Fibroblast of villous mesenchyme (primary cell): Measurements from ENCODE around the gene KLHL13. TPM values are rescaled to one million over a fixed set of nuclear protein-coding genes. Genes with fewer than 3 reads are reported as not detected.

Experiments used
- DNase-seq: peaks from one replicate; pipeline ENCODE4 v3.0.0-alpha.2; 2010; ENCODE audit warnings: low read depth
- H3K4me3 ChIP-seq: 2 replicates; pipeline ENCODE4 v1.5.1; 2011; ENCODE audit warnings: low read depth, mild to moderate bottlenecking, low read length
- CTCF ChIP-seq: IDR thresholded peaks from 2 replicates; pipeline ENCODE4 v1.5.1; 2012; ENCODE audit warnings: low read depth, mild to moderate bottlenecking, low read length; ENCODE audit not compliant: insufficient read depth
- total RNA-seq: library from RNA; depleted of rRNA; stranded (reverse); fragments of >200 nt; gene quantifications from 2 replicates; pipeline ENCODE4 v1.2.3, GENCODE V29; 2012

The KLHL13 gene
- total RNA-seq, 1 donor: 1.3 TPM

DNA sequence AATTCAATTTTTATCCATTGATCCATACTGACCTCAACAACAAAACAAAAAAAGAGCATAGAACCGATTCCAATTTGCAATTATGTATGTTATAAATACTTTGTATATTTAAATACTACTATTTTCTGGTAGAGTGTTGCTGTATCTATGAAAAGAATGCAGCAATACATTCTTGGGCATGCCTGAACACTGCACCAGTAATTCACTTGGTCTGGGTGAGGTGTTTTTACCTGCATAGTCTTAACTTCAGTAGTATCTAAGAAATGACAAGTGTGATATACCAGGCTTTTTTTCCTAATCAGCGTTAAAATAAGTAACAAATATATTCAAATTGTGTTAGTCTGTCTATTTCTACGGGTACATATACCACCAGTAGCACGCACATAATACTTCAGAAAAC lies 120.2 kb downstream of the KLHL13 start:
- TF ChIP-seq CTCF: no peak
- no peak overlapping the region for H3K4me3 ChIP-seq

DNA sequence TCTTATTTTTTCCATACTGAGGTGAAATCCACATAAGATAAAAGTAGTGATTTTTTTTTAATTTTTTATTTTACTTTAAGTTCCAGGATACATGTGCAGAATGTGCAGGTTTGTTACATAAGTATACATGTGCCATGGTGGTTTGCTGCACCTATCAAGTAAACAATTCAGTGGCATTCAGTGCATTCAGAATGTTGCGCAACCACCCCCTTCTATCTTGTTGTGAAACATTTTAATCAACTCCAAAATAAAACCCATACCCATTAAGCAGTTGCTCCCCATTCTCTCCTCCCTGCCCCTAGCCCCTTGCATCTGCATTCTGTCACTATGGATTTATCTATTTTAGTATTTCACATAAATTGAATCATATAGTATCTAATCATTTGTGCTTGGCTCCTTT lies 121.2 kb downstream of the KLHL13 start:
- DNase-seq: no peak
- no peak for TF ChIP-seq CTCF
- no peak overlapping the region for H3K4me3 ChIP-seq

More for the DNA sequence above, 120.2 kb downstream of the KLHL13 start:
- DNase-seq: no peak

- no peak overlapping the region for H3K4me3 ChIP-seq
- no peak for TF ChIP-seq CTCF
- DNase-seq: no peak
Measured at GRCh38 chrX:117992192-117992723, 124.4 kb downstream of the KLHL13 start.

GRCh38 chrX:117990438-117990837 lies 126.2 kb downstream of the KLHL13 start:
- H3K4me3 ChIP-seq: no peak overlapping the region
- no peak for DNase-seq
- TF ChIP-seq CTCF: no peak

DNA sequence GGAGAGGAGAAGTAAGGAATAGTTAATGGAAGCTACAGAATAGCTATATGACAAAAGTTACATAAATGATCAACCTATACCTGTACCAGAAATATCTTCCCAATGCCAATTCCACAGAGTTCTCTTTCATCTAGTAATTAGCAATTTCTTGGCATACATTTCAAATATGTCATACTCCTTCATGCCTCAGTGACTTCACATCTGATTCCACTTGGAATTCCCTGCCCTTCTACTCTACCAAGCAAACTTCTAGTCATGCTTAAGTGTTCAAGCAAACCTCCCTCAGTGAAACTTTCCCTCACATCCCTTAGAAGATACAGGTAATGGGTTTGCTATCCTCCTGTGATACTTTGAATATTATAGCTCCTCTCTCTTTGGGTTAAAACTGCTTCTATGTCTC lies 127.1 kb downstream of the KLHL13 start:
- no peak for TF ChIP-seq CTCF
- DNase-seq: no peak

GRCh38 chrX:117987373-117987772 lies 129.2 kb downstream of the KLHL13 start:
- TF ChIP-seq CTCF: no peak
- DNase-seq: no peak
- no peak overlapping the region for H3K4me3 ChIP-seq

More for the DNA sequence above, 127.1 kb downstream of the KLHL13 start:
- no peak overlapping the region for H3K4me3 ChIP-seq

- TF ChIP-seq CTCF: no peak
- H3K4me3 ChIP-seq: no peak overlapping the region
- DNase-seq: no peak
Measured at GRCh38 chrX:117985241-117985640, 131.4 kb downstream of the KLHL13 start.
